BJ (cell line): Measurements from ENCODE around the gene DOCK1. TPM values are rescaled to one million over a fixed set of nuclear protein-coding genes. Genes with fewer than 3 reads are reported as not detected.

Source experiments
- CTCF ChIA-PET: fragments of 350-600 bp; formaldehyde crosslinking; extraction: SDS; loops from one replicate; lab custom pipeline; 2021; ENCODE audit warnings: antibody characterized with exemption, inconsistent platforms; lab: Yijun Ruan, JAX
- POLR2A ChIA-PET: fragments of 300-600 bp; sonication (Branson Sonifier 250); formaldehyde crosslinking; extraction: SDS; loops from one replicate; lab custom pipeline; 2021; ENCODE audit warnings: antibody characterized with exemption; lab: Charles Lee
- DNase-seq: peaks from one replicate; pipeline ENCODE4 v3.0.0-alpha.2; 2011; ENCODE audit warnings: low read depth
- H3K27me3 ChIP-seq: 2 replicates; pipeline ENCODE4 v1.6.0; 2011; ENCODE audit warnings: low read length; ENCODE audit not compliant: control insufficient read depth, insufficient read depth
- H3K36me3 ChIP-seq: 2 replicates; pipeline ENCODE4 v1.5.1; 2011; ENCODE audit warnings: low read length; ENCODE audit not compliant: control insufficient read depth, insufficient read depth
- H3K4me3 ChIP-seq: 2 replicates; pipeline ENCODE4 v1.5.1; 2011; ENCODE audit warnings: low read depth, mild to moderate bottlenecking, control low read depth, low read length
- polyA plus RNA-seq: library from polyadenylated mRNA; depleted of rRNA; stranded (reverse); fragments of >200 nt; gene quantifications from 2 replicates; pipeline ENCODE4 v1.2.3, GENCODE V29; 2011
- TF ChIP-seq, protein P1 (sequence below): IDR thresholded peaks from 2 replicates; pipeline ENCODE4 v1.5.1; 2011; ENCODE audit warnings: low read depth, mild to moderate bottlenecking, control low read depth, inconsistent platforms, low read length, moderate library complexity; ENCODE audit not compliant: insufficient read depth

DOCK1 gene
- polyA plus RNA-seq, 1 experiment, result 20.0 TPM

DNA sequence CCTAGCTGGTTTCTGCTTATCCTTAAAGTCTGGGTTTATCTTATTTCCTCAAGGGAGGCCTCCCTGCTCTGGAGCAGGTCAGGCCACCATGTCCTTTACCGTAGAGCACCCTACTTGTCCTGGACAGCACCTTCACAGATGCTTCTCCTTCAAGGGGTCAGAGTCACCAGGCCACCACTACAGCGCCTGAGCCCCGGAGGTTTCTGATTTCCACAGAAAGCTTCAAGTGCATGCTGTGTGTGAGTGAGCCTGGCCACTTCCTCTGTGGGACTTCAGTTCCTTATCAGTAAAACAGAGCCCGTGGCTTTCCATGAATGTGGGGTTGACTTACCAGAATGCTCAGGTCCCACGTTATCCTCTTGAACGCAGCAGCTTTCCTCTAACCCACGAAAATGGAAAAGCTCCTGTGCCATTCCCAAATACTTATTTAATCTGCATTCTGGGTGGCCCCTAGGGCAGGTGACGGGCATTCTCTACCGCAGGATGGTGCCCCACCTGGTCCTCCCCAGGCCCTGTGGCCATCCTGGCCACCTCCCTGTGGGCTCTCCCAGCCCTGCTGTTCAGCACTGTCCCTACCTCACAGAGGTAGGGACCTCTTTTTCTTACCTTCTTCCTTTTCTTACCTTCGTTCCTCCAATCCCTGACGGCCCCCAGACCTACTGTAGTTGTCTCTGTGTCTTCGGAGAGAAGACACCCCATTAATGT lies 1.4 kb upstream of the DOCK1 start:
- CTCF ChIA-PET, result no interaction called here
- no peak overlapping the region for H3K4me3 ChIP-seq
- DNase-seq, result no peak

GRCh38 chr10:126904516-126904817 lies 761 bp upstream of the DOCK1 start:
- no peaks in the 10 kb centered on the region for H3K27me3 ChIP-seq
- no peak for DNase-seq
- POLR2A ChIA-PET, result no interaction called here
- no peaks in the 10 kb centered on the region; the same call in 1 of the 2 replicates for H3K36me3 ChIP-seq
- H3K4me3 ChIP-seq, result peak overlapping the region; percentile 86
- TF ChIP-seq, protein P1, sequence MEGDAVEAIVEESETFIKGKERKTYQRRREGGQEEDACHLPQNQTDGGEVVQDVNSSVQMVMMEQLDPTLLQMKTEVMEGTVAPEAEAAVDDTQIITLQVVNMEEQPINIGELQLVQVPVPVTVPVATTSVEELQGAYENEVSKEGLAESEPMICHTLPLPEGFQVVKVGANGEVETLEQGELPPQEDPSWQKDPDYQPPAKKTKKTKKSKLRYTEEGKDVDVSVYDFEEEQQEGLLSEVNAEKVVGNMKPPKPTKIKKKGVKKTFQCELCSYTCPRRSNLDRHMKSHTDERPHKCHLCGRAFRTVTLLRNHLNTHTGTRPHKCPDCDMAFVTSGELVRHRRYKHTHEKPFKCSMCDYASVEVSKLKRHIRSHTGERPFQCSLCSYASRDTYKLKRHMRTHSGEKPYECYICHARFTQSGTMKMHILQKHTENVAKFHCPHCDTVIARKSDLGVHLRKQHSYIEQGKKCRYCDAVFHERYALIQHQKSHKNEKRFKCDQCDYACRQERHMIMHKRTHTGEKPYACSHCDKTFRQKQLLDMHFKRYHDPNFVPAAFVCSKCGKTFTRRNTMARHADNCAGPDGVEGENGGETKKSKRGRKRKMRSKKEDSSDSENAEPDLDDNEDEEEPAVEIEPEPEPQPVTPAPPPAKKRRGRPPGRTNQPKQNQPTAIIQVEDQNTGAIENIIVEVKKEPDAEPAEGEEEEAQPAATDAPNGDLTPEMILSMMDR, result no peak
- CTCF ChIA-PET, result no interaction called here

More for the DNA sequence above, 1.4 kb upstream of the DOCK1 start:
- no peaks in the 10 kb centered on the region; the same call in 1 of the 2 replicates for H3K36me3 ChIP-seq
- POLR2A ChIA-PET, result no interaction called here
- H3K27me3 ChIP-seq, result no peaks in the 10 kb centered on the region
- TF ChIP-seq, protein P1, result no peak

GRCh38 chr10:126905776-126906703 lies 812 bp downstream of the DOCK1 start:
- CTCF ChIA-PET, result no interaction called here
- H3K27me3 ChIP-seq, result no peaks in the 10 kb centered on the region
- peak overlapping the region; percentile 86 for H3K4me3 ChIP-seq
- DNase-seq, result no peak
- TF ChIP-seq, protein P1, result no peak
- H3K36me3 ChIP-seq, result no peaks in the 10 kb centered on the region; the same call in 1 of the 2 replicates
- POLR2A ChIA-PET, result no interaction called here

DNA sequence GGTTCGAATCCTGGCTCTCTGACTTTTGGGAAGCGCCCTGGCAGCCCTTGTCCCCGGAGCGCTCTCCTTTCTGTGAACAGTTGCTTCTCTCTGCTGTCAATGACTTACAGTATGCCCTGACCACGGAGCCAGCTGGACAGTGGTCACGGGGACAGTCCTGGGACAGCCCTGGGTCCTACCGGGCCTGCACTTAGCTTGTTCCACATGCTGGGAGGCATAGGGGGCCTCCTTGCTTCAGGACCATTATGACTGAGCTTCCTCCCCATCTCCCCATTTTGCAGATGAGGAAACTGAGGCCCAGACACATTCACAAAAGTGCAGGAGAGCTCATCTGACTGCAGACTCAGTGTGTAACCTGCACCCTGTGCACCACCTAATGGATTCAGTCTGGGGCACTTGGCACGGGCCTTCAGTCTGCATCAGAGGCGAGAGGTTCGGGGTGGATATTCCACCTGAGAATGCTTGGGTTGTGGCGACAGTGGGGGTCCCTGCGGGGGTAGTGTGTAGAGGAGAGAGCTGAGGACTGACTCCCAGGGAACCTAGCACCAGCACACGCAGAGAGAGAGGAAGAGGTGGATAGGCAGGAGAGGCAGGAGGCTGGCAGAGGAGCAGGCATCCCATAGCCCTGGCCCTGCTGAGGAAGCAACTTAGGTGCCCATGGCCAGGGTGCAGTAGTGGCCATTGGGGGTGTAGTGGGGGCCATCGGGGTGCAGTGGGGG lies 1.6 kb downstream of the DOCK1 start:
- ChIA-PET CTCF (interaction anchor here (0.7 to 0.8 kb wide), 2 partner anchors 36 to 151 kb away, joined by 3 read pairs; no protein-coding TSS in a partner anchor), POLR2A (no interaction called here)
- H3K36me3 ChIP-seq, result peaks cover under 1% of the 10 kb centered on the region
- TF ChIP-seq, protein P1, result no peak
- no peaks in the 10 kb centered on the region for H3K27me3 ChIP-seq
- H3K4me3 ChIP-seq, result peak overlapping the region; percentile 86
- DNase-seq, result no peak
